ENCODE results near the gene SLC41A2.

SLC41A2 gene

DNA sequence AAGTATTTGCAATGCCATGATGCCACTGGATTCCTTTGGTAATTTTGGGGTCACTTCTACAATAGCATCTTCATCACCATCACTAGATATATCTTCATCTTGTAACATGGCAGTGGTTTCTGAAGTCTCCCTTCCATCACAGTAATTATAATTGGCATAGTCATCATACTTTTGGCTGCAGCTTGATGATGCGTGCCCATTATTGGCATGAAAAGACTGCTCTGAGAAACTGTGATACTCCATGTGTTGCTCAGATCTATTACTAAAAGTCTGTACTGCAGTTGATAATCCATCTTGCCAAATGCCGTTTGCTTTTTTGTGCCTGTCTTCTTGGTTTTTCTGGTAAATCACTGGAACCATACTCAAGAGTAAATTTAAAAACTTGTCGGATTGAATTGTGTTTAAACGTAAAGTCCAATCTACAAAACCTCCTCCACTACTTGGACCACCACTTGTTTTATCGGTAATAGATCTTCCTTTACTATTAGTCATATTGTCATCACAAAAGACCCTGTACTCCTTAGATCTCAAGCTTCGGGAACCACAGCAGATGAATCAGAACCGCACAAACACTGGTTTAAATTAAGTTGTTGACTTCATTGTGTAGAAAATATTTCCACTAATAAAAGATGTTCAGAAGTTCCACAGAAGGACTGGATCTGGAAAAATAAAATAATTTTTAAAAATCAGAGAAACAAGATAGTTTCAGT, 29.9 kb downstream of the SLC41A2 start:
- DNase-seq: no peak

DNA sequence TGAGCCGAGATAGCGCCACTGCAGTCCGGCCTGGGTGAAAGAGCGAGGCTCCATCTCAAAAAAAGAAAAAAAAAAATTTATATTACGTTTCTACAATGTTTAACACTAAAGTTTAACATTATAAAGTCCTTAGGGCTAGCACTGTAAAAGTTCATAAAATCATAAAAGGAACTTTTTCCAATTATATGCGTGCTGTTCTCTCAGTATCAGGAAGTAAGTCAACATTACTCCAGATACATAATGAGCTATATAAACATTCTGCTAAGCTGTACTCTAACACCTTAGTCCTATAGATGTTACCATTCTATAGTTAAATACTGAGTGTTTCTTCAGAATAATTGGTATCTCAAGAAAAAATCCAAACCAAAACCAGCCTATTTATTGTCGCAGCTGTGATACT, 32.6 kb downstream of the SLC41A2 start:
- DNase-seq: no peak

DNA sequence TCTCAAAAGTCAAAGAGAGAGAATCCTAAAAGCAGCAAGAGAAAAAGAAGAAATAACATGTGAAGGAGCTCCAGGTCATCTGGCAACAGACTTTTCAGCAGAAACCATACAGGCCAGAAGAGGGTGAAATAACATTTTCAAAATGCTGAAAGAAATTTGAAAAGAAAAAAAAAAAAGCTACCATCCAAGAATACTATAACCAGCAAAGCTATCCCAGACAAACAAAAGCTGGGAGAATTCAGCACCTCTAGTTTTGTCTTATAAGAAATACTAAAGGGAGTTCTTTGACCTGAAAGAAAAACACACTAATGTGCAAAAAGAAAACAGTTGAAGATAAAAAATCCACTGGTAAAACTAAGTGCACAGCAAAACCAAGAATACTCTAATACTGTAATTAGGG, 36.8 kb downstream of the SLC41A2 start:
- DNase-seq: no peak

GRCh38 chr12:104911942-104912341, 46.1 kb downstream of the SLC41A2 start:
- no peak for DNase-seq

GRCh38 chr12:104910196-104910840, 47.8 kb downstream of the SLC41A2 start:
- DNase-seq: no peak

- DNase-seq: no peak
Observed at GRCh38 chr12:104909761-104910160, 48.3 kb downstream of the SLC41A2 start.
